Femur (tissue), 1 donor: Measurements from ENCODE around the gene DOCK4.
"Not testable (repeated sequence)": the region's sequence is repeated elsewhere in the genome, so short reads cannot be mapped to it uniquely, and the experiment has no call there.

Experiments used
- DNase-seq: peaks from one replicate; pipeline ENCODE4 v3.0.0-alpha.2; 2017

The DOCK4 gene

GRCh38 chr7:111937163-111937562 is 269.0 kb downstream of the DOCK4 start:
- DNase-seq, result no peak

DNA sequence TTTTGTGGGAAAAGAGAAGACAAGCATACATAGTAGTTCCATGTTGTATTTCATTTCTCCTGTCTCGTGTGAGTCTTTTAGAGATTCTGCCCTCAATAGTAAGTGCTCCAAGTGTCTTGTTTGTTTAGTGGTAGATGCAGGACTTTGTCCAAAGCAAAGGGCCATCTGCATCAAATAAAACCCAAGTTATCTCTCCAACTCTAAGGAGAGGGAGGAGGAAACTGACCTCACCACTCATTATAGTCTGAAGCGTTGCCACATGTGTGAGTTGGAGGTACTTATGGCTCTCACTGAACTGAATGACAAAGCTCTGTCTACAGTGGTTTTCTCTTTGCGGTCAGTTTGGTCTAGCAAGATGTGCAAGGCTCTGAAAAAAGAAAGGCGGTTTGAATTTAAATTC is 272.6 kb downstream of the DOCK4 start:
- DNase-seq, result peak; percentile 26

- no peak for DNase-seq
Observed at GRCh38 chr7:111931958-111932357, 274.2 kb downstream of the DOCK4 start.

GRCh38 chr7:111931016-111931517 is 275.1 kb downstream of the DOCK4 start:
- no peak for DNase-seq

- DNase-seq, result no peak
Observed at GRCh38 chr7:111929264-111929663, 276.9 kb downstream of the DOCK4 start.

DNA sequence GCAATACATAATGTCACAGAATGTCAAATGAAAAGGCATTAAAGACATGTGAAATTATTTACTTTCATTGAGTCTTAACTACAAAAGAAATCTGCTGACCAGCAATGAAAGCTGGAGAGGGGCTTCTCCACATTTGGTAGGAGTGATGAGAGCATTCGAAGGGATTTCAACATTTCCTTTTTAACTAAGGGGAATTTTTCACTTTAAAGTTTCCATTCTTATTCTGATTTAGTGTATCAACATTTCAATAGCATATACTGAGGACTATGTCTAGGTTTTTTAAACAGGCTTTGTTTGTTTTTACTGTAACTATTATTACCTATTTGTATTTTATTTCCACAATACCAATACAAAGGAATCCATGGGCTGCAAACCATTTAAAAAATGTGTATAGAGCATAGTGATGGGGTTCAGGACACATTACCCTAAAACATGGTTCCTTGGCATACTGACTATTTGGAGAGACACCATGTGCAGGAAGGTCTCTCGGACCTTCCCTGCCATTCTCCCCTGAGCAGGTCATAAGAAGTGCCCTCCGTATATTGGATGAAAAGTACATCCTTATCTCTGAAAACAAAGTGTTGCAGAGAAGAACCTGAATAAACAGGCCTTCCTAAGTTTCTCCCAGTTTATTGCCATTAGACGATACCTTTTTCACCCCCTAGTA is 278.7 kb downstream of the DOCK4 start:
- no peak for DNase-seq

DNA sequence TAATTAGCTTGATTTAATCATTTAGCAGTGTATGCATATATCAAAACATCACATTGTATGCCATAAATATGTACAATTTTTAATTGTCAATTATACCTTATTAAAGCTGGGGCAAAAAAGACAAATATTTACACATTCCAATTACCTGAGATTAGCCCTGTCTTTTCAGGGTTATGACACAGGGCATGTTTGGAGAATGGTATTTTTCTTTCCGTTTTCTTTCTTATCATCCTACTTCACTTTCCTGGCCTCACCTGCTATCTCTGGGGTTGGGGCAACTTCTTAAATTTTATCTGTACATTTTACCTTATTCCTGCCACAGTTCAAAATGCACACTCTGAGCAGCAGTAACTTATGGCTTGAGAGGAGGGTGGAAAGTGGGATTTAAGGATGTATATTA is 285.9 kb downstream of the DOCK4 start:
- DNase-seq, result no peak

GRCh38 chr7:111919631-111920179 is 286.5 kb downstream of the DOCK4 start:
- DNase-seq, result no peak

DNA sequence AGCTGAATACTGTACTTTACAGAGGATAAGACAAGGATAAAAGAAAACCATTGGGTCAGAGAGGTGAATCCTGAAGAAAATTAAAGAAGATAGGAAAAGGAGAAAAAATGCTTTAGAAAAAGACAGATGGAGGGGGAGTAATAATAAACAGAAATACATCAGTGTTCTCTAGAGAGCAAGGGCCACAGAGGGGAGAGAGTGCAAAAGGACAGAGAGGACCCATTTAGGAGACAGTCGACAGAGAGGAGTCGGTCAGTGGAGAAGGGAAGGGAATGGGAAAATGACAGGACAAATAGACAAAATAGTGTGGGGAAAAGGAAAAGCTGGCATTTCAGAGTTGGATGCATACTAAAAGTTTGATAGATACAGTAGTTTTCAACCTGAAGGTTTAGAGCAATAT is 287.0 kb downstream of the DOCK4 start:
- DNase-seq, result no peak

- no peak for DNase-seq
Observed at GRCh38 chr7:111918461-111918860, 287.7 kb downstream of the DOCK4 start.

DNA sequence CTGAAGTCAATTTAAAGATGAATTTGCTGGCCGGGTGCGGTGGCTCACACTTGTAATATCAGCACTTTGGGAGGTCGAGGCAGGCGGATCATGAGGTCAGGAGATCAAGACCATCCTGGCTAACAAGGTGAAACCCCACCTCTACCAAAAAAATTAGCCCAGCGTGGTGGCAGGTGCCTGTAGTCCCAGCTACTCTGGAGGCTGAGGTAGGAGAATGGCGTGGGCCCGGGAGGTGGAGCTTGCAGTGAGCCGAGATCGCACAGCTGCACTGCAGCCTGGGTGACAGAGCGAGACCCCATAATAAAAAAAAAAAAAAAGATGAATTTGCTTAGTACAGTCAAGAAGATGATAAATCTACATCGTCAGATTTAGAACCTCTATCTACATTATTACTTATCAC is 288.8 kb downstream of the DOCK4 start:
- DNase-seq, result not testable (repeated sequence)

DNA sequence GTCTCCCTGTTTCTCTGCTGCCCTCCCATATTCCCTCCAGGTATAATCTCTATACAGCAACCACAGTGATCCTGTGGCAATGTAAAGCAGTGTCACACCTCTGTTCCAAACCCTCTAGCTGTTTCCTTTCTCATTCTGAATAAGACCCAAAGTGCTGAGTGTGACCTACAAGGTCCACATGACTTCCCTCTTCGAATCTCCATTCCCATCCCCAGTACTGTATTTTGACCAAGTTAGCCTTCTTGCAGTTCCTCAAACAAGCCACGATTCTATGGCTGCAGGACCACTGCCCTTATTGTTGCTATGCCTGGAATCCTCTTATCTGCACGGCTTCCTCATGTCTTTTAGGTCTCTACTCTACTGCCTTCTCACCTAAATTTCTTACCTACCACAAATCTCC is 291.9 kb downstream of the DOCK4 start:
- no peak for DNase-seq

GRCh38 chr7:111911166-111911961 is 294.8 kb downstream of the DOCK4 start:
- no peak for DNase-seq

GRCh38 chr7:111910656-111911055 is 295.5 kb downstream of the DOCK4 start:
- DNase-seq, result no peak

- not testable (repeated sequence) for DNase-seq
Observed at GRCh38 chr7:111908673-111909072, 297.5 kb downstream of the DOCK4 start.

DNA sequence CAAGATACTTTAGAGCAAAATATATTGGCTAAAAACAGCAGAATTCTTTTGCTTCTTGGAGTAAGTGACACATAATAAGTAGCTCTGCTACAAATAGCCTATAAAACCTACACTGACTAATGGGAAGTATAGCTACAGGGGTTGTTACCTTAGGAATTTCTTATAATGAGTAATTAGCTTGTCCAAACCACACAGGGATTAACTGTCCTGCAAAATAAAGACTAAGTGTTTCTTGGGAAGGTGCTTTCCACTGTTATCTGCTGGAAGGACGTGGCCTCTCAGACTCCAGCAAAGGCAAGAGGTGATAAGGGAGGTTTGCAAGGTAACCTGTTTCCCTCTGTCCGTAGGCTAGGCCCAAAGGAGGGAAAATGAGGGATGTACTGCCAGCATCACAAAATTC is 302.4 kb downstream of the DOCK4 start:
- DNase-seq, result no peak

- DNase-seq, result no peak
Observed at GRCh38 chr7:111903016-111903415, 303.2 kb downstream of the DOCK4 start.

- no peak for DNase-seq
Observed at GRCh38 chr7:111900283-111900682, 305.9 kb downstream of the DOCK4 start.

- DNase-seq, result no peak
Observed at GRCh38 chr7:111895049-111895448, 311.1 kb downstream of the DOCK4 start.

GRCh38 chr7:111894518-111894917 is 311.7 kb downstream of the DOCK4 start:
- no peak for DNase-seq

DNA sequence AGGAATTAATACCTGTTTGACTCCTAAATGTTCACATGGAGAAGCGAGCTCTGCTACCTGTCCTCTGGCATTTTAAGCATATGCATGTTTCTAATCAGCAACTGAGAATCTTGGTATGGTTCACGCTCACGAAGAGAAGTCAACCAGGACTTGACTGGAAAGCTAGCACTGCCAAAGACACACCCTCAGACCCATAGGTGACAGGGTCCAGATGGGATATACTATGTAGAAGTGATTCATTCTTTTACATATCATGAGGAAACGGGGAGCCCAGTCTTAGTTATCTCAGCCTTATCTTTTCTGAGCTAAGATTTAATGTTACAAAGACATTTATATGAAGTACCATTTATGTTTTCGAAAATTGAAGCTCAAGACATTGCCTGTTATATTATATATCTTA is 313.0 kb downstream of the DOCK4 start:
- no peak for DNase-seq

DNA sequence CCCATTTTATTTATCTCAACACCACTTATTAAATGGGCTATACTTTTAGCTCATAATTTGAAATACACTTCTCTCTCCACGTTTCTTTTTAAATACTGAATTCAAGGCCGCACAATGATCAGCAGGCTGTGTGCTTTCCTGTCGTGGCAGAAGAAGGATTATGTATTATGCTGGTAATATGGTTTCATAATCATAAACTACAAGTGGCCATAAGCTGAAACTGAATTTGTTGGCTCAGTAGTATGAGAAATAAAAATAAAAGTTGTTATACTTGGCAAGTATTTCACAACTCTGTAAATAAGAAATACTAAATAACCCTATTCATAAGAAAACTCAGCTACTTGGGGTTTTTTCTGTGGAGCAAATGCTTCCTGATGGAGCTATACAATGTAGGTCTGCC is 313.6 kb downstream of the DOCK4 start:
- no peak for DNase-seq

DNA sequence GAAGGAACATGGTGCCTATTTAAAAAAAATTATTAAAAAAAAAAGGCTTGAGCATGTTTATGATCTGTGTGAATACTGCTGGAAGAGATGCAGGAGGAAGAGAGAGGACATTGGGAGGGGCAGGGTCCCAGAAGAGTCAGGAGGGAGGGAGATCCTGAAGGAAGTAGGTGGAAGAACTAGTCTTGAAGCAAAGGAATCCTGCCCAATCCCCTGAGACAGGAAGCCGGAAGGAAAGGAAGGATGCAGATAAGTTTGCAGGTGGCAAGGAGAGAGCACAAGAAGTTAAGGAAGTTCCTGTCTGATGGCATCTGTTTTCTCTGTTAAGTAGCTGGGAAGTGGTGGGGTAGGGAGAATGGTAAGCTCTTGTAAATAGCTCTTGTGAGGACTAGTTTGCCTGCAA is 318.5 kb downstream of the DOCK4 start:
- no peak for DNase-seq

DNA sequence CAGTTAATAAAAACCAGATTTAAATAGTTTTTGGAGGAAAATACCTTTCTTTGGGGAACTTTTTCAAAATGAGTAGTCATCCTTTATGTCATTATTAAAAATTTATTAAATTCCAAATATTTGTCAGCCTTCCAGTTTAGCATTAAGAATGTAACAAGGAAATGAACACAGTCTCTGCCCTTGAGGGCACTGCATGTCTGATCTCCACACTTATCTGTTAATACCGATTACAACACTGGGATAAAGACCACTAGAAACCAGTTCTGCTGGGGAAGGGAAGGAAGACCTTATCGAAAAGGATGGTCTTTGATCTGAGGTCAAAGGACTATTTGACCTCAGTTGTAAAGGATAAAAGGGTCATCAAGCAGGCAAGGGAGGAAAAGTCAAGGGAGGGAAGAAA is 320.0 kb downstream of the DOCK4 start:
- no peak for DNase-seq
